Measurements from ENCODE around the gene TMEFF1.

TMEFF1 gene

GRCh38 chr9:100573655-100574260 lies 100.8 kb downstream of the TMEFF1 start:
- Histone ChIP-seq H3K4me2 (ENCODE audit: low read length) (no peak overlapping the region), H3K9me3 (ENCODE audit: control insufficient read depth, insufficient read depth, low read length) (no peaks in the 10 kb centered on the region), H3K9me2 (replicated peaks; ENCODE audit: control insufficient read depth, low read length) (no peaks in the 10 kb centered on the region), H3K4me1 (ENCODE audit: control insufficient read depth, low read length) (no peaks in the 10 kb centered on the region), H3K4me3 (ENCODE audit: low read length) (no peak overlapping the region), H3K27ac (ENCODE audit: low read depth, low read length) (no peak overlapping the region), H3K36me3 (ENCODE audit: control insufficient read depth, low read length) (no peaks in the 10 kb centered on the region), H3K79me2 (ENCODE audit: control insufficient read depth, low read length) (no peaks in the 10 kb centered on the region), H4K20me1 (ENCODE audit: control insufficient read depth, insufficient read depth, low read depth, low read length) (no peaks in the 10 kb centered on the region), H3K27me3 (ENCODE audit: control insufficient read depth, low read length) (no peaks in the 10 kb centered on the region), H3F3A (ENCODE audit: control insufficient read depth, insufficient read depth) (no peaks in the 10 kb centered on the region)
- TF ChIP-seq CTCF (IDR thresholded peaks at IDR 0.05; ENCODE audit: low read depth, low read length, poor library complexity, severe bottlenecking) = no peak

GRCh38 chr9:100575006-100575405 lies 102.1 kb downstream of the TMEFF1 start:
- no peaks in the 10 kb centered on the region for H3K36me3 ChIP-seq (ENCODE audit: control insufficient read depth, low read length)
- H3F3A ChIP-seq (ENCODE audit: control insufficient read depth, insufficient read depth) = no peaks in the 10 kb centered on the region
- H3K27ac ChIP-seq (ENCODE audit: low read depth, low read length) = no peak overlapping the region
- TF ChIP-seq EZH2phosphoT487 (IDR thresholded peaks at IDR 0.05; ENCODE audit: borderline replicate concordance, low read length) (no peak), CTCF (IDR thresholded peaks at IDR 0.05; ENCODE audit: low read depth, low read length, poor library complexity, severe bottlenecking) (no peak)
- no peaks in the 10 kb centered on the region for H3K9me3 ChIP-seq (ENCODE audit: control insufficient read depth, insufficient read depth, low read length)
- H3K4me1 ChIP-seq (ENCODE audit: control insufficient read depth, low read length) = no peaks in the 10 kb centered on the region
- H3K4me2 ChIP-seq (ENCODE audit: low read length) = no peak overlapping the region
- no peaks in the 10 kb centered on the region for H3K9me2 ChIP-seq (replicated peaks; ENCODE audit: control insufficient read depth, low read length)
- no peaks in the 10 kb centered on the region for H3K27me3 ChIP-seq (ENCODE audit: control insufficient read depth, low read length)
- no peaks in the 10 kb centered on the region for H3K79me2 ChIP-seq (ENCODE audit: control insufficient read depth, low read length)
- H4K20me1 ChIP-seq (ENCODE audit: control insufficient read depth, insufficient read depth, low read depth, low read length) = no peaks in the 10 kb centered on the region
- H3K4me3 ChIP-seq (ENCODE audit: low read length) = no peak overlapping the region

- no peak overlapping the region for H3K4me3 ChIP-seq (ENCODE audit: low read length)
- H3K27ac ChIP-seq (ENCODE audit: low read depth, low read length) = no peak overlapping the region
- H3K79me2 ChIP-seq (ENCODE audit: control insufficient read depth, low read length) = no peaks in the 10 kb centered on the region
- H3K4me2 ChIP-seq (ENCODE audit: low read length) = no peak overlapping the region
- H3K9me3 ChIP-seq (ENCODE audit: control insufficient read depth, insufficient read depth, low read length) = no peaks in the 10 kb centered on the region
- H3F3A ChIP-seq (ENCODE audit: control insufficient read depth, insufficient read depth) = no peaks in the 10 kb centered on the region
- TF ChIP-seq EZH2phosphoT487 (IDR thresholded peaks at IDR 0.05; ENCODE audit: borderline replicate concordance, low read length) (no peak), CTCF (IDR thresholded peaks at IDR 0.05; ENCODE audit: low read depth, low read length, poor library complexity, severe bottlenecking) (no peak)
- no peaks in the 10 kb centered on the region for H3K9me2 ChIP-seq (replicated peaks; ENCODE audit: control insufficient read depth, low read length)
- no peaks in the 10 kb centered on the region for H3K4me1 ChIP-seq (ENCODE audit: control insufficient read depth, low read length)
- H3K27me3 ChIP-seq (ENCODE audit: control insufficient read depth, low read length) = no peaks in the 10 kb centered on the region
- H4K20me1 ChIP-seq (ENCODE audit: control insufficient read depth, insufficient read depth, low read depth, low read length) = no peaks in the 10 kb centered on the region
- H3K36me3 ChIP-seq (ENCODE audit: control insufficient read depth, low read length) = no peaks in the 10 kb centered on the region
Observed at GRCh38 chr9:100575765-100576386, 102.9 kb downstream of the TMEFF1 start.
